ENCODE results near the gene TMEM222.

The TMEM222 gene, protein sequence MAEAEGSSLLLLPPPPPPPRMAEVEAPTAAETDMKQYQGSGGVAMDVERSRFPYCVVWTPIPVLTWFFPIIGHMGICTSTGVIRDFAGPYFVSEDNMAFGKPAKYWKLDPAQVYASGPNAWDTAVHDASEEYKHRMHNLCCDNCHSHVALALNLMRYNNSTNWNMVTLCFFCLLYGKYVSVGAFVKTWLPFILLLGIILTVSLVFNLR

DNA sequence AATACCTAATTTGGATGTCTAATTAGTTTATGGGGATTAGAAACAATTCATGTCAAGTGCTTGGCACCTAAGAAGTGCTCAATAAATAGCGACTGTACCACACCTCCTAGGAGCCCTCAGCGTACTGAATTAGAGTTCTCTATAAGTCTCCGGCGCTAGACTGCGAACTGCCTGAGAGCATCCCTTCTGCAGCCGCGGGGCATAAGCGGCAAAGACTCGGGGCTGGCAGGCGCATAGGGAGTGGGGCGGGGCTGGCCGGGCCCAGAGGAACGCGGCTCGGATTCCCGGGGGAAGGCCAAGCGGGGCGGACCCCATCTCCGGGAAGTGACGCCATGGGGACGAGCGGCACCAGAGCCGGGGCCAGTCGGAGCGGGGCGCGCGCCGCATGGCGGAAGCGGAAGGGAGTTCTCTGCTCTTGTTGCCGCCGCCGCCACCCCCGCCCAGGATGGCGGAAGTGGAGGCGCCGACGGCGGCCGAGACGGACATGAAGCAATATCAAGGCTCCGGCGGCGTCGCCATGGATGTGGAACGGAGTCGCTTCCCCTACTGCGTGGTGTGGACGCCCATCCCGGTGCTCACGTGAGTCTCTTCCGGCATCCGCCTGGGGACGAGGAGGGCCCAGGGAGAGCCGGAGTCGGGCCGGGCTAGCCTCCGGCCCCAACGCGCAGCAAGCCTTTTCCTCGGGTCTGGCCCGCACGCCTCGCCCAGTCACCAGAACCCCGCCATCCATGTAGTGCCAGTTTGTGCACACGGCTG is at the start of gene TMEM222:
Gene TMEM222 (plus strand): TSS at position 351 of the 756 bp plus-strand sequence. CDS start 35 bp downstream, at position 386.
- in situ Hi-C loops (cut with MboI; ENCODE audit: low sequenced_read_pairs), result no loop called here

DNA sequence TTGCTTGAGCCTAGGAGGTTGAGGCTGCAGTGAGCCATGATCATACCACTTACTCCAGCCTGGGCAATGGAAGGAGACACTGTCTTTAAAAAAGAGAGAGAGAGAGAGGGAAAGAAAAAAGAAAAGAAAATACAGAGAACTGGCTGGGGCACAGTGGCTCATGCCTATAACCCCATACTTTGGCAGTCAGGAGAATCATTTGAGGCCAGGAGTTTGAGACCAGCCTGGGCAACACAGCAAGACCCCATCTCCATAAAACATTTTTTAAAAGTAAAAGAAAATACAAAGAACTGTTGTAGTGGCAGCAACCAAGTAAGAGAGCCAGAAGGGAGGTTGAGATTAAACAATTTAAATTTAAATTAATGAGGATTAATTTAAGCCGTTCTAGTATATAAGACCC is 47.8 kb upstream of the TMEM222 start:
- in situ Hi-C loops (cut with MboI; ENCODE audit: low sequenced_read_pairs), result no loop called here

DNA sequence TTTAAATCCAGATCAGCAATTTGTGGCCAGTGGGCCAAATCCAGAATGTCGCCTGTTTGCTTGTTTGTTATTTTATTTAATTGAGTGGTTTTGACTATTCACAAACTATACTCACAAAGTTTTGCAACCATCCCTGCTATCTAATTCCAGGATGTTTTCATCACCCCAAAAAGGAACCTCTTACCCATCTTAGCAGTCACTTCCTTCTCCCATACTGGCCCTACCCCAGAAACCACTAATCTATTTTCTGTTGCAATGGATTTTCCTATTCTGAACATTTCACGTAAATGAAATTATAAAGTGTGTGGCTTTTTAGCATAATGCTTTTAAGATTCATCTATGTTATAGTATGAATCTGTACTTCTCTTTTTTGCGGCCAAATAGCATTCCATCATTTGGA is 46.3 kb upstream of the TMEM222 start:
- in situ Hi-C loops (cut with MboI; ENCODE audit: low sequenced_read_pairs), result no loop called here

DNA sequence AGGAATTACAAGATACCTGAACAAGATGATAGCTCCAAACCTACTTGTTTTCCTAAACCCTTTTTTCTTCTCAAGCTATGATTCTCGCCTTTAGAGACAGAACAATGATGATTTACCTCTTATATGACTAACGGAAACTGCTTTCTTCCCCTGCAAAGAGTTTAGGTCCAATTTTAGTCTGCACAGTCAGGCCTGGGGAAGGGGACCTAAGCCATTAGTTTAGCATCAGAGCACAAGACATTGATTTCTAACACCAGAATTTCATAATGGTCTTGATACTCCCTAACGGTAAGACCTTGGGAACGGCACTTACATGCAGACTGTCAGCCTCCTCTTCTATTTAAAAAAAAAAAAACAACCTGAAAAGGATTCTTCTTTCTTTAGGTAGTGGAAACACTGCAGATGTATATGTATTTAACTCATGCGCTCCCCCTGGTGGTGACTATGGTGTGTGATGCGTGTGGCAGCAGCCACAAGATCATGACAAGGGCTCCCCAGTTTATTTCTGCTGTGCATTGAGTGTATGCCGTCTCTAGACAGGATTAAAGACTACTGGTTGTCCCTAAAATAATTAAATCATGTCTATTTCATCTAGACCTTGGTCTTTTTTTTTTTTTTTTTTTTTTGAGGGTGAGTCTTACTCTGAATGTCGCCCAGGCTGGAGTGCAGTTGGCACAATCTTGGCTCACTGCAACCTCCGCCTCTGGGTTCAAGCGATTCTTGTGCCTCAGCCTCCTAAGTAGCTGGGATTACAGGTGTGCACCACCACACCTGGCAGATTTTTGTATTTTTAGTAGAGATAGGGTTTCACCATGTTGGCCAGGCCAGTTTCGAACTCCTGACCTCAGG is 37.3 kb upstream of the TMEM222 start:
- in situ Hi-C loops (cut with MboI; ENCODE audit: low sequenced_read_pairs), result loop anchor here (10.0 kb wide), 1 partner anchor 180 kb away; no protein-coding TSS in a partner anchor

DNA sequence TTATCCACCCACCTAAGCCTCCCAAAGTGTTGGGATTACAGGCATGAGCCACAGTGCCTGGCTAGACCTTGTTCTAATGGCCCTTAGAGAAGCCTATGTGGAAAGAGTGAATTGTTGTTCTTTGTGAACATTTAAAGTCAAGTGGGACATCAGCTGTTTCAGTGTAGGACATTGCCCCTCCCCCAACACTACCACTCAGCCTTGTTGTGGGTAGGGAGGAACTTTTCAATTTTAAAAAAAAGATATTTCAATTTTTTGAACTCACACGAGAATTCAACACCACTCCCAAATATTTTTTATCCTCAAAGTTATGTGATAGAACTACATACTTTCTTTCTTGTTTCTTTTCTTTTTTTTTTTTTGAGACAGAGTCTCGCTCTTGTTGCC is 36.7 kb upstream of the TMEM222 start:
- in situ Hi-C loops (cut with MboI; ENCODE audit: low sequenced_read_pairs), result loop anchor here (10.0 kb wide), 1 partner anchor 180 kb away; no protein-coding TSS in a partner anchor

DNA sequence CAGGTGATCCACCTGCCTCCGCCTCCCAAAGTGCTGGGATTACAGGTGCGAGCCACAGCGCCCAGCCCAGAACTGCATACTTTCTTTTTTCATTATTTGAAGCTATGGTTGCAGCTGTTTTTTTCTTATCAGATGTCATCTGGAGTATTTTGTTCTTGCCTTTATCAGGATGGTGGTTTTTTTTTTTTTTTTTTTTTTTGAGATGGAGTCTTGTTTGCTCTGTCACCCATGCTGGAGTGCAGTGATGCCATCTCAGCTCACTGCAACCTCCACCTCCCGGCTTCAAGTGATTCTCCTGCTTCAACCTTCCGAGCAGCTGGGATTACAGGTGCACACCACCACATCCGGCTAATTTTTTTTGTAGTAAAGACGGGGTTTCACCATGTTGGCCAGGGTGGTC is 36.1 kb upstream of the TMEM222 start:
- in situ Hi-C loops (cut with MboI; ENCODE audit: low sequenced_read_pairs), result loop anchor here (10.0 kb wide), 1 partner anchor 181 kb away; no protein-coding TSS in a partner anchor

DNA sequence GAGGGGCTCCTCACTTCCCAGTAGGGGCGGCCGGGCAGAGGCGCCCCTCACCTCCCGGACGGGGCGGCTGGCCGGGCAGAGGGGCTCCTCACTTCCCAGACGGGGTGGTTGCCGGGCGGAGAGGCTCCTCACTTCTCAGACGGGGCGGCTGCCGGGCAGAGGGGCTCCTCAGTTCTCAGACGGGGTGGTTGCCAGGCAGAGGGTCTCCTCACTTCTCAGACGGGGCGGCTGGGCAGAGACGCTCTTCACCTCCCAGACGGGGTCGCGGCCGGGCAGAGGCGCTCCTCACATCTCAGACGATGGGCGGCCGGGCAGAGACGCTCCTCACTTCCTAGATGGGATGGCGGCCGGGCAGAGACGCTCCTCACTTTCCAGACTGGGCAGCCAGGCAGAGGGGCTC is 32.8 kb upstream of the TMEM222 start:
- in situ Hi-C loops (cut with MboI; ENCODE audit: low sequenced_read_pairs), result loop anchor here (10.0 kb wide), 1 partner anchor 184 kb away; no protein-coding TSS in a partner anchor

DNA sequence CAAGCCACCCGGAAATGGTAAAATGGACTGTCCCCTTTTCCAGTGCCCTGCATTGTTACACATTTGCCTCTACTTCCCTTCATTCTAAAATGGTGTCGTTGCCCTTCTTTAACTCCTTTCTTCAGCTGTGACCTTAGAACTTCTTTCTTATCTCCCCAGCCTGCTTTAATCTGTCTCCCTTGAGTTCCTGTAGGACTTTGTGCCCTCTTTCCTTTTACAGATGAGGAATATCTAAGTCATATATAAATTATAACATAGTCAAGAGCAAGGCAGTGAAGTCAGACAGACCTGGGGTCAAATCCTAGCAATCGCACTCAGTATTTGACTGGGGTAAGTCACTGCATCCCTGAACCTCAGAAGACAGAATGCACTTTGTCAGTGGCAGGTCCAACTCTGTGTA is 31.4 kb upstream of the TMEM222 start:
- in situ Hi-C loops (cut with MboI; ENCODE audit: low sequenced_read_pairs), result no loop called here

DNA sequence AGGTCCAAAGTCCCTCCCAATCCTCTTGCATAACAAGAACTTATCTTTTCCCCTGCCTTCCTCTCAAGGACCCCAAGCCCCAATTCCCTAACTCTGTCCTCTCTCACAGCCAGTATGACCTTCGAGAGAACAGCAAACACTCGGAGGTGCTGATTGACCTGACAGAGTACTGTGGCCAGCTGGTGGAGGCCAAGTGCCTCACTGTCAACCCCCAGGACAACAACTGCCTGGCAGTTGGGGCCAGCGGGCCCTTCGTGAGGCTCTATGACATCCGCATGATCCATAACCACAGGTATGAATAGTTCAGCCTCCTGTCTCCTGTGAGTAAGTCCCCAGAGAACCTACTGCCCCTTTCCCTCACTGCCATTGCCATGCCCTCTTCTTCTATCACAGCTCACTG is 29.9 kb upstream of the TMEM222 start:
- in situ Hi-C loops (cut with MboI; ENCODE audit: low sequenced_read_pairs), result no loop called here

DNA sequence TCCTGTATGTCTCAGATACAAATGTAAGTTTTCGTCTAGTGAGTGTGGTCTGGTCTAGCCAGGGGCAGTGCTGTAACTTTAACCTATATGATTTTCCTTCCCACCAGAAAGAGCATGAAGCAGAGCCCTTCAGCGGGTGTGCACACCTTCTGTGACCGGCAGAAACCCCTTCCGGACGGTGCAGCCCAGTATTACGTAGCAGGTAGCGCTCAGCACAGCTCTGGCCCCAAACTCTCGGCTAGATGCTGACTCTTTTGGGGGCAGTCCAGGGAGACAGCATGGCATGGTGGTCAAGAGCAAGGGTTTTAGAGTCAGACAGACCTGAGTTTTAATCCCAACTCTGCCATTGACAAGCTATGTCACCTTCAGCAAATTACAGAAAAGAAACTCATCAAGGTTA is 28.0 kb upstream of the TMEM222 start:
- in situ Hi-C loops (cut with MboI; ENCODE audit: low sequenced_read_pairs), result no loop called here

DNA sequence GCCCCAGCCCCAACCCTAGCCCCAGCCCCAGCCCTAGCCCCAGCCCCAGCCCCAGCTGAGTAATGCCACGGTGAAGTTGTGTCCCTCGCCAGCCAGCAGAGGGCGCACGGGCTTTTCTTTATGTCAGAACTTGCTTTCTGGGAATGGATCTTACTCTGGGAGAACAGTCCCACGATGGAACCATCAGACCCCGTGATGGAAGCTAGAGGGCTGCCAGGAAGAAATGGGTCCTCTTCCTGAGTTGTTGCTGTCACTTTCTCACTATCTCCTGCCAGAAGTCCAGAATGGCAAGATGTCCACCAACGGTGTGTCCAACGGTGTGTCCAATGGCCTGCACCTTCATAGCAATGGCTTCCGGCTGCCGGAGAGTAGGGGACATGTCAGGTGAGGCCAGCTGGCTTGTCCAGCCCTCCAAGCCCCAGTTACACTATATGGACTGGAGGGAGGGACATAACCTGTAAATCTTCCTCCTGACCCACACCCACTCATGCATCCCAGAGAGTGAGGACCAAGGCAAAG is 25.1 kb upstream of the TMEM222 start:
- in situ Hi-C loops (cut with MboI; ENCODE audit: low sequenced_read_pairs), result no loop called here

DNA sequence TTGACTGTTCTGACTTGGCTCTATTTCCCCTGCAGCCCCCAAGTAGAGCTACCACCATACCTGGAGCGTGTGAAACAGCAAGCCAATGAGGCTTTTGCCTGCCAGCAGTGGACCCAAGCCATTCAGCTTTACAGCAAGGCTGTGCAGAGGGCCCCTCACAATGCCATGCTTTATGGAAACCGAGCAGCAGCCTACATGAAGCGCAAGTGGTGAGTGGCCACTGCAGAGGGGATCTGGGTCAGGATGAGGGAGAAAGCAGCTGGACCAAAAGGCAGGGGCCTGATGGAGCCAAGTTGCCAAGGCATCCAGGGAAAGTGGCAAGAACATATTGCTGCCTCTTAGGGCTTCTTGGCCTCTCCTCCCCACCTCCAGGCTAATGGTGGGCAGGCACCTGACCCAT is 24.1 kb upstream of the TMEM222 start:
- in situ Hi-C loops (cut with MboI; ENCODE audit: low sequenced_read_pairs), result no loop called here

DNA sequence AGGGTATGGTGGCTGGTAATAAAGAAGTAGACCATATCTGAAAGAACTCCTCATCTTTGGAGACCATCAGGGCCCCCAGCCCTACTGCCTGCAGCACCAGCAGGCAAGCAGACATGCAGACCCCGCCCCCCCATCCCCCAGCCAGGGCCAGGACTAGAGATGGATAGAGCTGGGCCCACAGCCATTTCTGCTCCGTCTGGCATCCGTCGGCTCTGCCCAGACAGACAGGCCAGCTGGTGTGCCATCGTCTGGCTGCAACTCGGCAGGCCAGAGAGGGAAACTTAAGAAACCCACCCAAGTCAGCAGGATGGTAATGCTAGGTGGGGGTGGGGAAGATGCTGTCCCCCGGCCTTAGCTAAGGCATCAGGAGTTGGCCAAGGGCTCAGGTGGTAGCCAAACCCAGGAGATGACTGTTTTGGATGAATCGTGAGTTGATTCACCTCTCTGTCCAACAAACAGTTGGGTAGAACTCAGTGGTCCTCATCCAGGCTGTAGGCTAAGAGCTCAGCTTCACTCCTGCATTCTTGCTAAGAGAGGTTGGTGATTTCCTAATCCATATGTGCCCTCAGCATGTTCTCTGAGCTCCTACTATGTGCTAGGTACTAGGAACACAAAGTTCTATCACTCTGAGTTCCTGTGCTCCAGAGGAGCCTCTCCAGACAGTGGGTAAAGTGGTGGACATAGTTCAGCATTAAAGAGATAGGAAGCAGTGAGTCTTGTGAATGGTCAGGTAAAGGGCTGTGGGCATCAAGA is 23.2 kb upstream of the TMEM222 start:
- in situ Hi-C loops (cut with MboI; ENCODE audit: low sequenced_read_pairs), result no loop called here

DNA sequence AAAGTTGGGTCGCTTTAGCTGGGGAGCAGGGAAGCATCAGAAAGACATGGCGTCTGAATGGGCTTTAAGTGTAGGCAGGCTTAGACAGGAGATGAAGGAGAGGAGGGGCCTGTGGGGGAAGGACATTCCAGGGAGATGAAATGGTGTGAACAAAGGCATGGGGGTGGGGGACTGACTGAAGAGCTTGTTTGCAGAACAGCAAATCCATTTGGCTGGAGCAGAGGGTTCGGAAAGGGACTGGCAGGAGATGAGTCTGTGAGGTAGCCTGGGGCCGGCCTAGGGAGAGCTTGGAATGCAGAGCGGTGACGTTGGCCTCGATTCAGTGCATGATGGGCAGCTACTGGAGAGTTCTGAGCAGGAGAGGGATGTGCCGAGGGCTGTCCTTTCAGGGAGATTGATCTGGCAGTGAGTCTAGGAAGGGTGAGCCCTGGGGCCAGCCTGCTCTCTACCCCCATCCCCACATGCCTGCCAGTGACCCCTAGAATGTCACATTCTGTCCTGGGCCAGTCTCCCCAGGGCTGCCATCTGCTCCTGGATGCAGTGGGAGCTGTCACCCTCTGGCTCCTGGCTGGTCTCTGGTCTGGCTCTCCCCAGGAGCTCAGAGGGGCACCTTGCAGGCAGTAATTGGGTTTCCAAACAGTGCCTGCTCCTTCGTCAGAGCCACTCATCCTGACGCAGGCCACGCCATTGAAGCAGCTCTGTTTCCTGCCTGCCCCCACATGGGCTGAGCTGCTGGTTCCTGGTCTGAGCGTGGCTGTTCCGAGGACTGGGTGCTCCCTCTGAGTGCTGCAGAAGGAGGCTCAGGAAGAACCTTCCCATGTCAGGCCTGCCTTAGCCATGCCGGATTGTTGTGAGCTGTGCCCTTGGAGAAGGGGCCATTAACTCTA is 22.3 kb upstream of the TMEM222 start:
- in situ Hi-C loops (cut with MboI; ENCODE audit: low sequenced_read_pairs), result loop anchor here (5.0 kb wide), 1 partner anchor 93 kb away; the partner anchor contains the start of gene GPR3

DNA sequence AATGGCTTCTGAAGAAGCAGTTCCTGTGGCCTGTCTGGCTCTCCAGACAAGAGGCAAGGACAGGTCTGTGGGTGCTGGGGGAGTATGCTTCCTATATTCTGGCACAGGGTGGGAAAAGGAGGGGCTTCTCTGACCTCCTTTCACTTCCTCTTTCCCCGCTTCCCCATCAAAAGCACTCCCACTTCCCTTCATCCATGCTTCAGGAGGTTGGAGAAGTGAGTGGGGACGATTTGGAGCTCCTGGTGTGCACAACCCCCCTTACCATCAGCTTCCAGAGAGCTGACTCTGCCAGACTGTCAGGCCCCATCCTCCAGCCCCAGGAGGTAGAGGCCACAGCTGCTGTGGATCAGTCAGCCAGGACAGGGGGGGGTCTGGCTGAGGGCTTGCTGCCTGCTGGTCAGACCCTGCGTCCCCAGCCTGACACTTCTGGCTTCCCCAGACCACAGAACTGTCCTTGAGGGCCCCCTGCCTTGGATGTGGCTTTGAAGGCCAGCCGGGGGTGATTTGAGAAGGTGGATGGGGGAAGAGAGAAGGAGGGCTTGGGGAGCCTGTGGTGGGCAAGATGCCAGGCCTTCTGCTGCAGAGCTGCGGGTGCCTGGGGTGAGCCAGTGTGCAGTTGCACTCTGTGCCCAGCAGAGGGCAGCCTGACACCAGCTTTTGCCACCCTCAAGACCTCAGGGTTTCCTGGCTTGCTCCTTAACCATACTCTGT is 21.5 kb upstream of the TMEM222 start:
- in situ Hi-C loops (cut with MboI; ENCODE audit: low sequenced_read_pairs), result loop anchor here (5.0 kb wide), 1 partner anchor 92 kb away; the partner anchor contains the start of gene GPR3

DNA sequence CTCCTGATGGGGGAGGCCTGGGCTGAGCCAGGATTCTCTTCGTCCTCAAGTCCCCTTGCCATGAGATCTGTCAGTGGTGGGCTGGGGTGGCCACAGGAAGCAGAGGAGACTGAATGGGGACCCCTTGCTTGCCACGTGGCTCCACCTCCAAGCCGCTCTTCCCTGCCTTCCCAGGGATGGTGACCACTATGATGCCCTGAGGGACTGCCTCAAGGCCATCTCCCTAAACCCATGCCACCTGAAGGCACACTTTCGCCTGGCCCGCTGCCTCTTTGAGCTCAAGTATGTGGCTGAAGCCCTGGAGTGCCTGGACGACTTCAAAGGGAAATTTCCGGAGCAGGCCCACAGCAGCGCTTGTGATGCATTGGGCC is 20.9 kb upstream of the TMEM222 start:
- in situ Hi-C loops (cut with MboI; ENCODE audit: low sequenced_read_pairs), result loop anchor here (5.0 kb wide), 1 partner anchor 91 kb away; the partner anchor contains the start of gene GPR3

DNA sequence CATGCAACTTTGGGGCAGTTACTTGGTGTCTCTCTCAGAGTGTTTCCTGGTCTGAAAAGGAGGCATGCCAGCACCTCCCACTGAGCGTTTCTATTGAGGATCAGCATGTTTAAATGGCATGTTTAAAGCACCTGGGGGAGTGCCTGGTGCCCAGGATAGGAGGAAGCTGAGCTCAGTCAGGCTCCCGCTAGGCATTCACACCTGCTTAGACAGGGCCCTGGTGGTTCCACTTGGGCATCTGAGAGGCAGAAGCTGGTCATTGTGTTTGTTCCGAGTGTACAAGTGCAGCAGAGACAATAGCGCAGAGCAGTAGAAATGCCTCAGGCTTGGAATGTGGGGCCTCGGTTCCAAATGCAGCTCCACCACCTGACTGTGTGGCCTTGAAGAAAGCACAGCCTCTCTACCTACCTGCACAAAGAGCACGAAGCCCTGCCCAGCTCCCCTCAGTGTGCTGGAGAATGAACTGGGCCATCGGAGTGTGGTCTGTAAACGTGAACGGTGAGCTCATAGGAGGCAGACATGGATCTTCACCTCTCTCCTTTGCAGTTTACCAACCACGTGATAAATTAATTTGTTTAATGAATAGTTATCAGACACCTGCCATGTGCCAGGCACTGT is 20.3 kb upstream of the TMEM222 start:
- in situ Hi-C loops (cut with MboI; ENCODE audit: low sequenced_read_pairs), result loop anchor here (5.0 kb wide), 1 partner anchor 91 kb away; the partner anchor contains the start of gene GPR3

DNA sequence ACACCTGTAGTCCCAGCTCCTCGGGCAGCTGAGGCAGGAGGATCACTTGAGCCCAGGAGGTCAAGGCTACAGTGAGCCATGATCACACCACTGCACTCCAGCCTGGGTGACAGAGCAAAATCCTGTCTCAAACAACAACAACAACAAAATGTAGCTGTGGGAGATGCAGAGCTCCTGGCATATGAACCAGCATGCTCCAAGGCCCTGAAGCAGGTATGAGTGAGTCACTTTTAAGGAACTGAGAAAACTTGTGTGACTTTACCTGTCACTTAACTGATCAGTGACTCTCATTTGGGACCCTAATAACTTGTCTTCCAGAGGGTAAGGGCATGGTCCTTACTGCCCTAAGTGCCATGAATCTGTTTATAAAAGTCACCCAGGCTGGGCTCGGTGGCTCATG is 19.4 kb upstream of the TMEM222 start:
- in situ Hi-C loops (cut with MboI; ENCODE audit: low sequenced_read_pairs), result loop anchor here (5.0 kb wide), 1 partner anchor 90 kb away; the partner anchor contains the start of gene GPR3

Measured in HL-60/S4 treated with phorbol 12-myristate 13-acetate at 8.2 ng/mL for 4 days and 3 days (cell line).